SJSA1 (cell line): ENCODE measurements around the gene NEFH. TPM values are rescaled to one million over a fixed set of nuclear protein-coding genes. Genes with fewer than 3 reads are reported as not detected.
A peak's percentile ranks its signal among the peaks of the same experiment; 100 is the strongest.

ENCODE experiments used
- DNase-seq, 2 experiments: peaks; one replicate each; pipeline ENCODE4 v3.0.0-alpha.2; 2015 to 2020; ENCODE audit warnings: low spot score in 2 of 2, low read depth in 1 of 2
- H3K27ac ChIP-seq: fragments of 250-450 bp; sonication (Bioruptor Pico); 2 replicates; pipeline ENCODE4 v1.5.1; 2020; ENCODE audit warnings: mild to moderate bottlenecking, moderate library complexity
- H3K27me3 ChIP-seq: fragments of 250-450 bp; sonication (Bioruptor Pico); replicated peaks from 2 replicates; pipeline ENCODE4 v1.5.1; 2020; ENCODE audit warnings: mild to moderate bottlenecking, moderate library complexity
- H3K36me3 ChIP-seq: fragments of 250-450 bp; sonication (Bioruptor Pico); 2 replicates; pipeline ENCODE4 v1.5.1; 2020; ENCODE audit warnings: mild to moderate bottlenecking
- H3K4me1 ChIP-seq: fragments of 250-450 bp; sonication (Bioruptor Pico); replicated peaks from 2 replicates; pipeline ENCODE4 v1.6.1; 2021; ENCODE audit warnings: mild to moderate bottlenecking
- H3K4me3 ChIP-seq: fragments of 250-450 bp; sonication (Bioruptor Pico); 2 replicates; pipeline ENCODE4 v1.5.1; 2020; ENCODE audit warnings: mild to moderate bottlenecking
- H3K9me3 ChIP-seq: fragments of 250-450 bp; sonication (Bioruptor Pico); replicated peaks from 2 replicates; pipeline ENCODE4 v1.5.1; 2020; ENCODE audit warnings: mild to moderate bottlenecking
- total RNA-seq: library from RNA; depleted of rRNA; stranded (reverse); fragments of >200 nt; shearing (Covaris generic); gene quantifications from 2 replicates; pipeline ENCODE4 v1.2.3, GENCODE V29; 2014

The NEFH gene
- total RNA-seq, 1 experiment from 2014 or later: not detected

DNA sequence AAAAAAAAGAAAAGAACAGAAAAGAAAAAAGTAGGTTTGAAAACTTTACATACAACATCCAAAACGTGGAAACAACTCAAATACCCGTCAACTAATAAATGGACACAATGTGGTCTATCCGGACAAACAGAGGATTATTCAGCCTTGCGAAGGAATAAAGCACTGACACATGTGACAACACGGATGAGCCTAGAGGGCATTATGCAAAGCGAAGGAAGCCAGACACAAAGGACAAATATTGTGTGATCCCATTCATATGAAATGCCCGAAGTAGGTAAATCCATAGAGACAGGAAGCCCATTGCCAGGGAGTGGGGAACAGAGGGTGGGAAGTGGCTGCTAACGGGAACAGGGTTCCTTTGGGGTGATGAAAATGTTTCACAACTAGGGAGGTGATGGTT lies 29.8 kb upstream of the NEFH start:
- Histone ChIP-seq H3K27me3 (no peaks in the 10 kb centered on the region), H3K4me1 (no peaks in the 10 kb centered on the region), H3K36me3 (no peaks in the 10 kb centered on the region), H3K9me3 (no peaks in the 10 kb centered on the region), H3K4me3 (no peak overlapping the region), H3K27ac (no peak overlapping the region)
- no peak for DNase-seq

DNA sequence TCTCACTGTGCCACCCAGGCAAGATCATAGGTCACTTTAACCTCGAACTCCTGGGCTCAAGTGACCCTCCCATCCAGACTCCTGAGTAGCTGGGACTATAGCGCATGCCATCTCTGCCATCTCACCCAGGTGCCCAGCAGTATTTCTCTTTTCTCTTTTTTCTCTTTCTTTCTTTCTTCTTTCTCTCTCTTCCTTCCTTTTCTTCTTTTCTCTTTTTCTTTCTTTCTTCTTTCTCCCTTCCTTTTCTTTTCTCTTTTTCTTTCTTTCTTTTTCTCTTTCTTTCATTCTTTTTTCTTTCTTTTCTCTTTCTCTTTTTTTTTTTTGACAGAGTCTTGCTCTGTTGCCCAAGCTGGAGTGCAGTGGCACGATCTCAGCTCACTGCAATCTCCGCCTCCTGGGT lies 28.2 kb upstream of the NEFH start:
- H3K4me3 ChIP-seq: no peak overlapping the region
- no peaks in the 10 kb centered on the region for H3K4me1 ChIP-seq
- no peaks in the 10 kb centered on the region for H3K9me3 ChIP-seq
- no peak for DNase-seq
- H3K36me3 ChIP-seq: no peaks in the 10 kb centered on the region
- H3K27me3 ChIP-seq: no peaks in the 10 kb centered on the region
- no peak overlapping the region for H3K27ac ChIP-seq

DNA sequence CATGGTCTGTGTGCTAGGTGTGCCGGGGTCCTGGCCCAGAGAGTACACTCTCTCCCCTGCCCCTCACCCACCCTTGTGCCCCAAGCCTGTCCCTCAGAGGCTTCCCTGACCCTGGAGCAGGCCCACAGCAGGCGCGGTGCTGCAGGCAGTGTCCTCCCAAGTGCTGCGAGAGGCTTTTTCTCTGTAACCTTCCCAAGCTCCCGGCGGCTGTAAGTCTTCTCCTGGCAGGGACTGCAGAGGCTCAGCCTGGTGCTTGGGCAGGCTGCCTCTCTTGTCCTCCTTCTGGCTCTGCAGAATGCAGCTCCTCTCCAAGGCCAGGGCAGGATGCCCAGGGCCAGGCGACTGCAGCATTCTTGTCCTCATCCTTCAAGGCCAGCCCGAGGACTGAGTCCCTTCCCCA lies 25.7 kb upstream of the NEFH start:
- no peak for DNase-seq
- Histone ChIP-seq H3K36me3 (no peaks in the 10 kb centered on the region), H3K27ac (no peak overlapping the region)

DNA sequence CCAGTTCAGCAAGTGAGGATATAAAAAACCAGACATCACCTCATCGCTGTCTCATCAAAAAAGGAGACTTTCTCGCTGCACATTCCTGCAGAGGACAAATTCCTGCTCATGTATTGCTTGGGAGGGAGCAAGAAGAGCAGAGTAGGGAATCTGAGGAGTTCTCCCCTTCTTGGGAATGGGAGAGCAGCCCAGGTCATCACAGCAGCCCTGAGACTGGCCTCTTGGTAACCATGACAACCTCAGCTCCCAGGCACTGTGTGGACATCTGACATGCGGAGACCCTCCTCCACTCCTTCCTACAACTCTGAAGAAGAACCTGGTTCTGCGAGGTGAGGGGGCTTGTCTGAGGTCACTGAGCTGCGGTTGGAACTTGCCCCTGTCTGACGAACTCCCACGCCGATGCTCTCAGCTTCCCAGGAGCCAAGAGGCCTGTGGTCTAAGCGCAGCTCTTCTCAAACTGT lies 23.8 kb upstream of the NEFH start:
- DNase-seq: no peak
- Histone ChIP-seq H3K9me3 (no peaks in the 10 kb centered on the region), H3K27ac (no peak overlapping the region)

More for the DNA sequence above, 25.7 kb upstream of the NEFH start:
- no peaks in the 10 kb centered on the region for H3K4me1 ChIP-seq
- H3K4me3 ChIP-seq: no peak overlapping the region
- H3K27me3 ChIP-seq: no peaks in the 10 kb centered on the region
- H3K9me3 ChIP-seq: no peaks in the 10 kb centered on the region

DNA sequence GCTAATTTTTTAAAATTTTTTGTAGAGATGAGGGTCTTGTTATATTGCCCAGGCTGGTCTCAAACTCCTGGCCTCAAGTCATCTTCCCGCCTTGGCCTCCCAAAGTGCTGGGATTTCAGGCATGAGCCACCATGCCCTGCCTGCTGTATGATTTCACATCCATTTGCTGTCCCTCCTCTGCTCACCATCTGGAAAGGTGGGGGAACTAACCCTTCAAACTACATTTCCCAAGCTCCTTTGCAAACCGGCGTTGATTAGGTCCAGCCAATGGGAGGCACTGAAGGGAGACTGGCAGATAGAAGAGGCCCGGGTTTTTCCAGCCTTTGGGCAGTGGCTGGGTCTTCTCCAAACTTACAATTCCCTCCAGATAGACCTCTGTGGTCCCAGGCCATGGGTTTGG lies 22.3 kb upstream of the NEFH start:
- no peaks in the 10 kb centered on the region for H3K4me1 ChIP-seq
- no peaks in the 10 kb centered on the region for H3K36me3 ChIP-seq
- DNase-seq: no peak
- no peak overlapping the region for H3K27ac ChIP-seq
- H3K27me3 ChIP-seq: no peaks in the 10 kb centered on the region
- no peak overlapping the region for H3K4me3 ChIP-seq
- no peaks in the 10 kb centered on the region for H3K9me3 ChIP-seq

More for the DNA sequence above, 23.8 kb upstream of the NEFH start:
- Histone ChIP-seq H3K4me1 (no peaks in the 10 kb centered on the region), H3K27me3 (no peaks in the 10 kb centered on the region), H3K36me3 (no peaks in the 10 kb centered on the region), H3K4me3 (no peak overlapping the region)

DNA sequence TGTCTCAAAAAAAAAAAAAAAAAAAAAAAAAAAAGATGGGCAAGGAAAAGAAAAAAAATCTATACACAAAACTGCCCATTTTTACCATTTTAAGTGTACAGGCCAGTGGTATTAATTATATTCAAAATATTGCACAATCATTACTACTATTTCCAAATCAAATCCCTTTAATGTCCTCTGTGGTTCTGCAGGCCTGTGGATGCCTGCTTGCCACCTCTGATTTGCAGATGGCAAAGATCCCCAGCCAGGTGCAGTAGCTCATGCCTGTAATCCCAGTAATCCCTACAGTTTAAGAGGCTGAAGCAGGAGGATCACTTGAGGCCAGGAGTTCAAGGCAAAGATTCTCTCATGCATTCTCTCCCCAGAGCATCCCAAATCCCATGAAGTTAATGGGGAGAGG lies 21.5 kb upstream of the NEFH start:
- Histone ChIP-seq H3K9me3 (no peaks in the 10 kb centered on the region), H3K27ac (no peak overlapping the region), H3K4me3 (no peak overlapping the region), H3K36me3 (no peaks in the 10 kb centered on the region), H3K4me1 (no peaks in the 10 kb centered on the region), H3K27me3 (no peaks in the 10 kb centered on the region)
- DNase-seq: no peak

DNA sequence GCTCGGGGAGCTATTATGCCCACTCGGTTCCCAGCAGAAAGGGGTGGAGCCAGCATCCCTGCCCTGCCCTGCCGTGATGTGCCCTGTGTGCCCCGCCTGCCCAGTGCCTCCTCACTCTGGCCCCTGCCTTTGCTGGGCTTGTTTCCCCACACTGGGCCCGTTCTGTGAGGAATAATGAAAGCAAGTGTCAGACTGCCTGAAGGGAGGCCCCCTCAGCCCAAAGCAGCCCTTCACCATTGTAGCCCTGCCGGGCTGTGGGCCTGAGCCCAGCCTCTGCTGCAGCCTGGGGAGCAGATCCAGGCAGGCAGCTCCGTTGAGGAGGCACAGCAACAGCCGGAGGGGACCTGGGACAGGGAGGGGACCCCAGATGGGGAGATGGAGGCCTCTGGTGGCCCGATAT lies 20.2 kb upstream of the NEFH start:
- DNase-seq: no peak
- Histone ChIP-seq H3K27ac (no peak overlapping the region), H3K27me3 (no peaks in the 10 kb centered on the region), H3K36me3 (no peaks in the 10 kb centered on the region), H3K4me3 (no peak overlapping the region), H3K9me3 (no peaks in the 10 kb centered on the region), H3K4me1 (no peaks in the 10 kb centered on the region)

DNA sequence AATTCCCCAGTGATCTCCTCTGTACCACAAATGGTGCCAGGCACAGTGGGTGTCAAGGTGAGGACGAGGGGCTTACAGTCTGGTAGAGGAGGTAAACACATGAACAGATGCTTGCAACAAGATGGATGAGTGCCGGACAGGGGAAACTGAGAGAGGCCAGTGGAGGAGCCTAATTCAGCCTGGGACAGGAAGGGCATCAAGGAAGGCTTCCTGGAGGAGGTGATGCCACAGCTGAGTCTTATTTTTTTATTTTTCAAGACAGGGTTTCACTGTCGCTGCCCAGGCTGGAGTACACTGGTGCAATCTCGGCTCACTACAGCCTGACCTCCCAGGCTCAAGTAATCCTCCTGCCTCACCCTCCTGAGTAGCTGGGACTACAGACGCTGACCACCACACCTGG lies 18.8 kb upstream of the NEFH start:
- Histone ChIP-seq H3K27ac (no peak overlapping the region), H3K27me3 (no peaks in the 10 kb centered on the region), H3K9me3 (no peaks in the 10 kb centered on the region), H3K36me3 (no peaks in the 10 kb centered on the region), H3K4me1 (no peaks in the 10 kb centered on the region), H3K4me3 (no peak overlapping the region)
- DNase-seq: no peak

DNA sequence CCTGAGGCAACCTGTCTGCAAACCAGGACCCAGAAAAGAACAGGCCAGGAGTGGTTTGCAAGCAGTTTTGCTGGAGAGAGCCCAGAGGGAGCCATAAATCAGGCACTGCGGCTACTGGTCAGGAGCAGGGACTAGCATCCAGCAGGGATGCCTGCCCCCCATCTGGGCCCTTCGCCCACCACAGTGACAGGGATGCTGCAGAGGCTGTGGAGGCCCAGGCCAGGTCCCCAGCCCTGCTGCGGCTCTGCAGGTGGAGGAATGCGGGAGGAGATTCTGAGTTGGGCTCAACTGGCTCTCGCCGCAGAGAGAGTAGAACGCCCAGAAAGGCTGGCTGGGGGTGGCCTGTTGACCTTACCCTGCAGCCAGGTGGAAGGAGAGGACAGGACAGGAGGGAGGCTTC lies 16.4 kb upstream of the NEFH start:
- Histone ChIP-seq H3K4me3 (no peak overlapping the region), H3K27me3 (no peaks in the 10 kb centered on the region), H3K27ac (no peak overlapping the region), H3K9me3 (no peaks in the 10 kb centered on the region), H3K4me1 (no peaks in the 10 kb centered on the region), H3K36me3 (no peaks in the 10 kb centered on the region)
- no peak for DNase-seq

DNA sequence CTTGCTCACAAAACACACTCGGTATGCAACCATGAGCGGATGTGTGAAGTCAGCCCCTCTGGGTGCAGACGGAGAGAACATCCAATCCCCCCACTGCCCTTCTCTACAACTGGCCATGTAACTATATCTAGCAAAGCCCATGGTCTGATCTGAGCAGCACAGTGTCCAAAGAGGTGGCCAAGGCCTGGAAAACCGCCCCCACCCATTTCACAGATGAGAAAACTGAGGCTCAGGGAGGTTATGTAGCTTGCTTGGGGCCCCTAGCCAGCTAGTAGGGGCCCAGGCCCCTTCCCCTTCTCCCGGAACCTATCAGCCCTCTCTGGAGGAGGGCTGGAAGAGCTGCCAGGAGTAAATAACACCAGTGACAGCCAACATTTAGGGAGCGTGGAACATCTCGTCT lies 15.4 kb upstream of the NEFH start:
- no peaks in the 10 kb centered on the region for H3K4me1 ChIP-seq
- no peaks in the 10 kb centered on the region for H3K36me3 ChIP-seq
- no peak overlapping the region for H3K4me3 ChIP-seq
- H3K9me3 ChIP-seq: no peaks in the 10 kb centered on the region
- peaks cover 5% of the 10 kb centered on the region; the same call in 1 of the 2 replicates for H3K27me3 ChIP-seq
- no peak overlapping the region for H3K27ac ChIP-seq
- DNase-seq: no peak

DNA sequence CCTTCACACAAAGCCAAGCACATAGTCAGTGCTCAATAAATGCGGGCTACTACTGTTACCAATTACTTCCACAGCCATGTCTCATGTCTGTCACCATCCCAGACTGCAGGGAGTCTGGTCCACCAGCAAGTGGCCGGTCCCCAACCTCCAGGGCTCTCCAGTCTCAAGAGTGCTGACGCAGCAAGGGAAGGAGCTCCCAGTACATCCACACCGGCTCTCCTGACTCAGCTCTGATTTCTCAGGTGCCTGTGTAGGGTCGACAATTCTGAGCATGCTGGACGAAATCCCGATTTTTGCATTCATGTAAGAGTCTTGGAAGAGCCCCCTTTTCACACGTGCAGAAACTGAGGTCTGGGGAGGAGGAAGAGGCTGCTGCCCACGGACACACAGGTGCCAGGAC lies 10.3 kb upstream of the NEFH start:
- no peak for DNase-seq
- H3K9me3 ChIP-seq: no peaks in the 10 kb centered on the region
- 0 out of 2 replicates have a peak, but pooled peaks cover 3% of the 10 kb centered on the region for H3K4me1 ChIP-seq
- H3K27ac ChIP-seq: no peak overlapping the region
- peaks cover 21% of the 10 kb centered on the region for H3K27me3 ChIP-seq
- no peak overlapping the region for H3K4me3 ChIP-seq
- no peaks in the 10 kb centered on the region for H3K36me3 ChIP-seq

DNA sequence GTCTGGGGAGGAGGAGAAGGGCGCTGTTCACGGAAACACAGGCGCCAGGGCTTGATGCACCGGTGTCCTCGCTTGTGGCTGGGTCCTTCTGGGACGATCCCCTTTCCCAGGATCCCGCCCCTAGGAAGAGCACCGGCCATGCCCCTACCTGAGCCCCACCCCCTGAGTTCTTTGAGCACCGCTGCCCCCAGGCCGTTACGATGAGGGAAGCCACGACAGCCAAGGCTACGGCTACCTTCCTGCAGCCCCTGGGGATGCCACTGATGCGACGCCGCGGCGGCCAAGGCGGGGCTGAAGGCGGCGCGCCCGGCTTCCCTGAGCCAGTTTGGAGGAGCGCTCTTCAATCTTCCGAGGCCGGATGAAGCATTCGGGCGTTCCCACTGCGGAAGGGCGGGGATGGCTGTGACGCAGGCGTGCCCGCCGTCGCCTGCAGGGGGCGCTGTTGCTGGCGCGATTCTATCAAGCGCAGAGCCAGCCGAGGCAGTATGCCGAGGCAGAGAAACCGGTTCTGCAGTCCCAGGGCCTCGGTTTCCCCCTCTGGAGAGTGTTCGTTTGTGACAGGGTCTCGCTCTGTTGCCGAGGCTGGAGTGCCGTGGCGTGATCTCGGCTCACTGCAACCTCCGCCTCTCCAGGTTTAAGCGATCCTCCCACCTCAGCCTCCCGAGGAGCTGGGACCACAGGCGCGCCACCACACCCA lies 9.7 kb upstream of the NEFH start:
- H3K36me3 ChIP-seq: no peaks in the 10 kb centered on the region
- 0 out of 2 replicates have a peak, but pooled peaks cover 3% of the 10 kb centered on the region for H3K4me1 ChIP-seq
- no peak overlapping the region for H3K27ac ChIP-seq
- H3K27me3 ChIP-seq: peaks cover 24% of the 10 kb centered on the region
- peak in 1 of 2 experiments; percentile 9 for DNase-seq
- H3K4me3 ChIP-seq: no peak overlapping the region
- no peaks in the 10 kb centered on the region for H3K9me3 ChIP-seq

DNA sequence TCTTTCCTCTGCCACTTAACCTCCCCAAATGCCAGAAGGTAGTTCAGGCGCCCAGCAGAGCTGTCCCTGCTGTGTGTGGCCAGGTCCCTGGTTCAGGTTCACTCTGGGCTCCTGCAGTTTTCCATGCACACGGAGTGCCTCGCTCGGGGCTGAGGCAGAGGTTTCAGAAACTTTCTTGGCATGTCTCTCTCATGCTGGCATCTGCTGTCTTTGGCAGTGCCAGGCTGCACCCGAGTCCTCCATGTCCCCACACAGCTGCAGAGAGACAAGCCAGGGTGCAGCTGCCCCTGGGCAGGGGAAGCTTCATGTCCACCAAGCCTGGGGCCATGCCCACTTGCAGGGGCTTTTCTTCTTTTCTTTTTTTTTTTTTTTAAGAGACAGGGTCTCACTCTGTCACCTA lies 7.0 kb upstream of the NEFH start:
- Histone ChIP-seq H3K4me1 (0 out of 2 replicates have a peak, but pooled peaks cover 3% of the 10 kb centered on the region), H3K27ac (no peak overlapping the region), H3K4me3 (no peak overlapping the region), H3K36me3 (no peaks in the 10 kb centered on the region), H3K9me3 (no peaks in the 10 kb centered on the region), H3K27me3 (peaks cover 41% of the 10 kb centered on the region)
- DNase-seq: no peak

DNA sequence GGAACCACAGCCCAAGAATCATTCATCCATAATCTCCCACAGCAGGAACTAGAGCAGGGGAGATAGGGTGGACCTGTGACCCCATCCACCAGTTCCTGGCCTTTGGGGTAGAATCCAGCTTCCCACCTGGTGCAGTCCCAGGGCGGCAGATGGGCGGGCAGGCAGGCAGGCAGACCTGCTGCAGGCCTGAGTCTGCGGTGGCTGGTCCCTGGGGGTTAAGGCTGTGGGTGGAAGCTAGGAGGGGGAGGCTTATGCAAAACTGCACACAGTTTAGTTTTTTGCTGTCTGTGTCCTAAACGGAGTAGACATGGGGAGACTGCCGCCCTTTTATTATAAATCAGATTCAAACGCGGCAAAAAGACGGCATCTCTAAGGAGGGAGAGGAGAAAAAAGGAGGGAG lies 4.5 kb upstream of the NEFH start:
- Histone ChIP-seq H3K4me1 (peaks cover 5% of the 10 kb centered on the region; the same call in 1 of the 2 replicates), H3K4me3 (no peak overlapping the region), H3K27ac (no peak overlapping the region), H3K27me3 (peaks cover 52% of the 10 kb centered on the region), H3K9me3 (peaks cover 2% of the 10 kb centered on the region), H3K36me3 (no peaks in the 10 kb centered on the region)
- no peak for DNase-seq

DNA sequence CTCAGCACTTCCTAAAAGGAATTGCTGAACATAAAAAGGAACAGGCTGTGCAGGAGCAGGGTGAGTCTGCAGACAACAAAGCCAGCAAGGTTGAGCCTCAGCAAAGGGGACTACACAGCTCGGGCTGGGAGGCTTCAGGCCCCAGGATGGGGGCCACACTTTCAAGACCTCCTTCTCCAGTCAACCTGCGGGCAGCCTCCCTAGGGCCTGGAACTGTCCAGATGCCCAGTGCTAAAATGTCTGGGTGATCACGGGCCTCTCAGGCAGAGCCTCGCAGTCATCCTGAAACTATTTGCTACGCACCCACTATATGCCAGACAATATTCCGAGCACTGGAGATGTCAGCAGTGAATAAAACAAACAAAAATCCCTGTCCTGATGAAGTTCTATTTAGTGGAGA lies 3.9 kb upstream of the NEFH start:
- Histone ChIP-seq H3K9me3 (peaks cover 8% of the 10 kb centered on the region), H3K27ac (no peak overlapping the region), H3K27me3 (peaks cover 56% of the 10 kb centered on the region), H3K4me1 (peaks cover 9% of the 10 kb centered on the region; the same call in 1 of the 2 replicates), H3K4me3 (no peak overlapping the region), H3K36me3 (no peaks in the 10 kb centered on the region)
- no peak for DNase-seq
